ENCODE results near the gene SCN3B. TPM values are rescaled to one million over a fixed set of nuclear protein-coding genes. Genes with fewer than 3 reads are reported as not detected.

Gene SCN3B
- total RNA-seq, 3 donors from 2014 or later = 1.9 to 2.6 (median 1.9) TPM

DNA sequence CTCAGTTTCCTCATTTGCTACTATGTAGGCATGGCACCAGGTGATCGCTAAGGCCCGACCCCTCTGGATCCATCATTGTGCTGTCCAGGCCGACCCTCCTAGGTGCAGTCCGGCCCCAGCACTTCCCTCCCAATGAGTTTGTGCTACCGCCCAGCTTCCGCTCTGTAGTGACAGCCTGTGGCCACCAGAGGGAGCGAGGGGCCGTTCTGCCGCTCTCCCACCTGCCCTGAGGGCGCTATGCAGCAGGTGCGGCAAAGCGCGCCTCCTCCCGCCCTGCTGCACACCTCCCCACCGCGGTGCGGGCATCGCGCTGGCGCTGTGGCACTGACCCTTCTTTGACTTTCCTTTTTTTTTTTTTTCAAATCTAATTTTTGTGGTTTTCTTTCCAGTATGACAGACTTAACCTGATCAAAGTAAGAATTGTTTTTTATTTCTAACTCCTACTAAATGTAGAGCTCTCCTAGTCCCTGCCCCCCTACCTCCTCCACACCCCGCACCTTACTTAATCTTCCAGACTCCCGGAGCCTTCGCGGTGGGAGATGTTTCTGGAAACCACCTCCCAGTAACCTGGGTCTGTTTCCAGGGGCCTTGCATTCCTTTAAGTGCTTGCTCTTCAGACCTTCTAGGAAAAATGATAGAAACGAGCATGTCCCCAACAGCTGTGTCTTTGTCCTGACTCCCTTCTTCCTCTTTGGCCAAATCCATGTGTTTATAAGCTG, 73.7 kb downstream of the SCN3B start:
- H3K36me3 ChIP-seq = no peaks in the 10 kb centered on the region
- no peak for TF ChIP-seq POLR2AphosphoS5 (IDR thresholded peaks at IDR 0.05)
- TF ChIP-seq, protein P1, sequence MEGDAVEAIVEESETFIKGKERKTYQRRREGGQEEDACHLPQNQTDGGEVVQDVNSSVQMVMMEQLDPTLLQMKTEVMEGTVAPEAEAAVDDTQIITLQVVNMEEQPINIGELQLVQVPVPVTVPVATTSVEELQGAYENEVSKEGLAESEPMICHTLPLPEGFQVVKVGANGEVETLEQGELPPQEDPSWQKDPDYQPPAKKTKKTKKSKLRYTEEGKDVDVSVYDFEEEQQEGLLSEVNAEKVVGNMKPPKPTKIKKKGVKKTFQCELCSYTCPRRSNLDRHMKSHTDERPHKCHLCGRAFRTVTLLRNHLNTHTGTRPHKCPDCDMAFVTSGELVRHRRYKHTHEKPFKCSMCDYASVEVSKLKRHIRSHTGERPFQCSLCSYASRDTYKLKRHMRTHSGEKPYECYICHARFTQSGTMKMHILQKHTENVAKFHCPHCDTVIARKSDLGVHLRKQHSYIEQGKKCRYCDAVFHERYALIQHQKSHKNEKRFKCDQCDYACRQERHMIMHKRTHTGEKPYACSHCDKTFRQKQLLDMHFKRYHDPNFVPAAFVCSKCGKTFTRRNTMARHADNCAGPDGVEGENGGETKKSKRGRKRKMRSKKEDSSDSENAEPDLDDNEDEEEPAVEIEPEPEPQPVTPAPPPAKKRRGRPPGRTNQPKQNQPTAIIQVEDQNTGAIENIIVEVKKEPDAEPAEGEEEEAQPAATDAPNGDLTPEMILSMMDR (IDR thresholded peaks at IDR 0.05) = peak; percentile 45 to 85 (median 81)
- H3K27ac ChIP-seq = no peak overlapping the region
- intact Hi-C loops (cut with DNase I; ENCODE audit: low total_unique reads) = no loop called here
- no peaks in the 10 kb centered on the region for H3K9me3 ChIP-seq
- peaks cover 0 to 8% of the 10 kb centered on the region in 2 donors for H3K4me1 ChIP-seq
- no peaks in the 10 kb centered on the region for H3K27me3 ChIP-seq
- DNase-seq (ENCODE audit: low spot score in 2 of 2) = peak; percentile 44 to 79
- H3K4me3 ChIP-seq = no peak overlapping the region

- Histone ChIP-seq H3K27me3 (no peaks in the 10 kb centered on the region), H3K4me3 (no peak overlapping the region), H3K4me1 (peaks cover 0 to 8% of the 10 kb centered on the region in 2 donors), H3K27ac (no peak overlapping the region), H3K36me3 (no peaks in the 10 kb centered on the region), H3K9me3 (no peaks in the 10 kb centered on the region)
- no peak for TF ChIP-seq POLR2A (IDR thresholded peaks at IDR 0.05)
- intact Hi-C loops (cut with DNase I; ENCODE audit: low total_unique reads) = no loop called here
- no peak for DNase-seq (ENCODE audit: low spot score in 2 of 2)
Observed at GRCh38 chr11:123580137-123580536, 74.3 kb downstream of the SCN3B start.

- H3K36me3 ChIP-seq = no peaks in the 10 kb centered on the region
- H3K27me3 ChIP-seq = no peaks in the 10 kb centered on the region
- H3K9me3 ChIP-seq = no peaks in the 10 kb centered on the region
- H3K27ac ChIP-seq = no peak overlapping the region
- intact Hi-C loops (cut with DNase I; ENCODE audit: low total_unique reads) = no loop called here
- peaks cover 0 to 8% of the 10 kb centered on the region in 2 donors for H3K4me1 ChIP-seq
- H3K4me3 ChIP-seq = no peak overlapping the region
- TF ChIP-seq POLR2AphosphoS5 (IDR thresholded peaks at IDR 0.05) (no peak), POLR2A (IDR thresholded peaks at IDR 0.05) (no peak)
- TF ChIP-seq, protein P1 (IDR thresholded peaks at IDR 0.05) = no peak
- no peak for DNase-seq (ENCODE audit: low spot score in 2 of 2)
Observed at GRCh38 chr11:123579482-123579812, 75.0 kb downstream of the SCN3B start.

Other genes with a start within 250 kb of the SCN3B start
- 10 to 100 TPM in 1 of 3 donors, 1 to 10 TPM in 2; 2.0 to 10.2 (median 8.2) TPM for gene GRAMD1B, start 224.4 kb downstream of the SCN3B start, total RNA-seq
- 10 to 100 TPM in 2 of 3 donors, 1 to 10 TPM in 1; 7.0 to 12.9 (median 12.1) TPM for gene ZNF202, start 87.0 kb upstream of the SCN3B start, total RNA-seq
- gene OR6X1, start 99.9 kb upstream of the SCN3B start, total RNA-seq = not detected
- gene OR6M1, start 151.7 kb upstream of the SCN3B start, total RNA-seq = not detected
- gene TMEM225, start 231.0 kb upstream of the SCN3B start, total RNA-seq = not detected
- gene OR8D4, start 247.5 kb upstream of the SCN3B start, total RNA-seq = not detected

Measured in breast epithelium (tissue), 4 donors.